A673 (cell line): ENCODE measurements around the gene ERCC6L2. TPM values are rescaled to one million over a fixed set of nuclear protein-coding genes. Genes with fewer than 3 reads are reported as not detected.

Experiments used
- BruUV-seq: library from RNA; stranded (reverse); fragments of 400-500 nt; replicated peaks from 2 replicates; lab custom pipeline; 2021; lab: Mats Ljungman, UMichigan
- CTCF ChIA-PET: fragments of 300-600 bp; sonication (Branson Sonifier 250); formaldehyde crosslinking; loops from one replicate; lab custom pipeline; 2022; ENCODE audit warnings: antibody characterized with exemption; lab: Charles Lee
- POLR2A ChIA-PET: fragments of 300-600 bp; sonication (Branson Sonifier 250); formaldehyde crosslinking; loops from one replicate; lab custom pipeline; 2022; ENCODE audit warnings: antibody characterized with exemption; ENCODE audit not compliant: low non-redundant PET; lab: Charles Lee
- DNase-seq: peaks from one replicate; pipeline ENCODE4 v3.0.0-alpha.2; 2015; ENCODE audit warnings: low spot score
- H3K27ac ChIP-seq: fragments of 200-600 bp; sonication (generic); 2 replicates; pipeline ENCODE4 v1.5.1; 2016; ENCODE audit warnings: mixed run types, low read depth, mild to moderate bottlenecking, mixed read lengths, antibody characterized with exemption, low read length; ENCODE audit not compliant: poor library complexity, severe bottlenecking
- H3K27me3 ChIP-seq: fragments of 200-600 bp; sonication (generic); replicated peaks from 2 replicates; pipeline ENCODE4 v1.6.1; 2017; ENCODE audit warnings: mixed run types, low read depth, mild to moderate bottlenecking, mixed read lengths, antibody characterized with exemption, low read length; ENCODE audit not compliant: insufficient read depth, poor library complexity
- H3K36me3 ChIP-seq: fragments of 200-600 bp; sonication (generic); 2 replicates; pipeline ENCODE4 v1.6.1; 2016; ENCODE audit warnings: mixed run types, mild to moderate bottlenecking, mixed read lengths, antibody characterized with exemption, low read length; ENCODE audit not compliant: insufficient read depth, poor library complexity, severe bottlenecking
- H3K4me1 ChIP-seq: fragments of 200-600 bp; sonication (generic); 2 replicates; pipeline ENCODE4 v1.6.1; 2017; ENCODE audit warnings: mixed run types, mild to moderate bottlenecking, mixed read lengths, antibody characterized with exemption, low read length; ENCODE audit not compliant: insufficient read depth, poor library complexity, severe bottlenecking
- H3K4me3 ChIP-seq: fragments of 200-600 bp; sonication (generic); 2 replicates; pipeline ENCODE4 v1.5.1; 2016; ENCODE audit warnings: low read depth, mixed run types, mild to moderate bottlenecking, mixed read lengths, low read length; ENCODE audit not compliant: poor library complexity, severe bottlenecking
- H3K9me3 ChIP-seq: fragments of 200-600 bp; sonication (generic); 2 replicates; pipeline ENCODE4 v1.6.1; 2016; ENCODE audit warnings: mixed run types, low read depth, mild to moderate bottlenecking, mixed read lengths, antibody characterized with exemption, low read length; ENCODE audit not compliant: poor library complexity, severe bottlenecking
- CTCF ChIP-seq: fragments of 300-800, 200-600 bp; sonication (generic); conservative IDR thresholded peaks from 2 replicates; pipeline ENCODE4 v1.5.1; 2017; ENCODE audit warnings: low read depth, mild to moderate bottlenecking, antibody characterized with exemption, low read length, moderate library complexity, mixed read lengths
- EZH2 ChIP-seq: fragments of 200-600 bp; sonication (generic); IDR thresholded peaks from 2 replicates; pipeline ENCODE4 v1.6.1; 2017; ENCODE audit warnings: borderline replicate concordance, low read depth, mild to moderate bottlenecking, mixed read lengths, antibody characterized with exemption, low read length; ENCODE audit not compliant: poor library complexity, severe bottlenecking
- intact Hi-C: fragments of 100-400 bp; cut with micrococcal nuclease; formaldehyde crosslinking; loops from one replicate; pipeline ENCODE4 v1.10.0; 2022; ENCODE audit not compliant: unreplicated experiment
- total RNA-seq: library from RNA; stranded (reverse); gene quantifications from 2 replicates; pipeline ENCODE4 v1.2.3, GENCODE V29; 2021

ERCC6L2 gene
- total RNA-seq, 1 experiment from 2014 or later, result 51.2 TPM

GRCh38 chr9:95831810-95832209 lies 43.7 kb upstream of the ERCC6L2 start:
- no TSS peak for BruUV-seq
- intact Hi-C loops, result no loop called here
- TF ChIP-seq CTCF (no peak), EZH2 (no peak)
- POLR2A ChIA-PET, result no interaction called here
- Histone ChIP-seq H3K36me3 (no peaks in the 10 kb centered on the region), H3K9me3 (no peaks in the 10 kb centered on the region), H3K4me1 (no peaks in the 10 kb centered on the region), H3K4me3 (no peak overlapping the region), H3K27me3 (no peaks in the 10 kb centered on the region), H3K27ac (no peak overlapping the region)
- no peak for DNase-seq
- CTCF ChIA-PET, result no interaction called here

DNA sequence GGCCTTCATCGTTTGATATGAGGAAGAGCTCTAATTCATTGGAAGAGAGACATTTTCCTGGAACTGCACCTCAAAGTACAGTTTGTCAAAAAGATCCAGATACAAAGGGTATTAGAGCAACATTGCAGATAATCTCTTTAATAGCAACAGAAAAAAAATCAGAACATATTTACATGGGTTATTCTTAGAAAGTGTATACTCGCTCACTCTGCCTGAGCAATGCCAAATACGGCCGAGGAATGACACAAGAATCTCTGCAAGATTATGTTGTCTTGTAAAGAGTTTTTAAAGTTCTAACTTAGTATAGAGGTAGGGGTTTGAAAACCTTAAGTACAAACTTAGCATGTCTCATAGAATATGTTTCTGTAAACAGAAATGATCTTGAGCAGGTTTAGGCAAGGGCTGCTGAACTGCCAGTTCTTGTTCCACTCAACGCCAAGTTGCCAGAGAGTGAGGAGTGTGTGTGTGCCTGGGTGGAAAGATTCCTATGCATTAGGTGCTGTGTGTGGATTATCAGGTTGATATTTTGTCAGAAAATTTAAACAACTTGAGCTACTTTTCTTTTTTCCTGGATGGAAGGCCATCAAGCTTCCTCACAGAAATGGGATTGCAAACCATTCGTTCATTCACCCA lies 41.8 kb upstream of the ERCC6L2 start:
- no TSS peak for BruUV-seq

DNA sequence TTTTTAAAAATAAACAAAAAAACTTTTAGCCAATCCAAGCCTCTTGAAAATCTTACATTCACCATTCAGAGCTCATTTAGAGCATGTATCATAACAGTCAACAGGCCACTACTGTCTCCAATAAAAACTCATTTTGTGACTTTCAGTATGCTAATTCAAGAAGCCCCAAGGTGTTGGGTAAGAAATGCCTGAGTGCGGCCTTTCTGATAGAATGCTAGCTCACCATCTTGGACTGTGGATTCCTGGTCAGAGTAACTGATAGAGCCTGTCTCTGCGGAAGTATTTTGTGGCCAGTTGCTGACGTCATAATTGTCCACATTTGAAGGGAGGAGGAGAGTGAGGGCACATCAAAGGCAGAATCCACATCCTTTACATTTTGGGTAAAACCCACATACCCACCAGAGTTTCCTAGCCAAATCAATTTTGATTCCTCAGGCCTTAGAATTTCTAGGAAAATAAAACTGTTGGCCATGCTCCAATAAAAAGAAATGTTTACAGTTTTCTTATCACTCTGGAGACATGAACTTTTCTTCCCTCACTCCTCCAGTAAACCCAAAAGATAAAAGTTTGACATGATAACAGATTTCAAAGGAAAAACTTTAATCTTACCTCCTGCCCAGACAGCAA lies 41.1 kb upstream of the ERCC6L2 start:
- Histone ChIP-seq H3K27ac (no peak overlapping the region), H3K9me3 (no peaks in the 10 kb centered on the region), H3K4me3 (no peak overlapping the region), H3K27me3 (no peaks in the 10 kb centered on the region), H3K36me3 (no peaks in the 10 kb centered on the region), H3K4me1 (no peaks in the 10 kb centered on the region)
- POLR2A ChIA-PET, result no interaction called here
- BruUV-seq, result no TSS peak
- no peak for TF ChIP-seq EZH2
- TF ChIP-seq CTCF, result no peak
- no peak for DNase-seq
- intact Hi-C loops, result no loop called here
- CTCF ChIA-PET, result no interaction called here

More for the DNA sequence above, 41.8 kb upstream of the ERCC6L2 start:
- Histone ChIP-seq H3K4me1 (no peaks in the 10 kb centered on the region), H3K9me3 (no peaks in the 10 kb centered on the region), H3K36me3 (no peaks in the 10 kb centered on the region), H3K4me3 (no peak overlapping the region), H3K27ac (no peak overlapping the region), H3K27me3 (no peaks in the 10 kb centered on the region)
- no peak for DNase-seq
- ChIA-PET POLR2A (no interaction called here), CTCF (no interaction called here)
- intact Hi-C loops, result no loop called here
- TF ChIP-seq EZH2 (no peak), CTCF (no peak)
